Tibial nerve (tissue), 4 donors: ENCODE results near the gene PSMD8. TPM values are rescaled to one million over a fixed set of nuclear protein-coding genes. Genes with fewer than 3 reads are reported as not detected.
A peak's percentile ranks its signal among the peaks of the same experiment; 100 is the strongest.
"Not testable (repeated sequence)": the region's sequence is repeated elsewhere in the genome, so short reads cannot be mapped to it uniquely, and the experiment has no call there.

Experiments
- DNase-seq, 2 donors: peaks; one replicate each; pipeline ENCODE4 v3.0.0-alpha.2; 2019; ENCODE audit warnings: low spot score in 2 of 2
- H3K27ac ChIP-seq, 4 donors: fragments of 200-600 bp; sonication (generic) in 3 of 4; one replicate each; pipeline ENCODE4 v1.5.1; 2017 to 2019; ENCODE audit warnings: mild to moderate bottlenecking in 1 of 4
- H3K27me3 ChIP-seq, 2 donors: fragments of 200-600 bp; sonication (generic) in 1 of 2; one replicate each; pipeline versions ENCODE4 v1.5.1 to v1.6.0; 2017 to 2019
- H3K36me3 ChIP-seq, 3 donors: fragments of 200-600 bp; sonication (generic); one replicate each; pipeline ENCODE4 v1.5.1; 2018 to 2019
- H3K4me1 ChIP-seq, 4 donors: fragments of 200-600 bp; sonication (generic) in 3 of 4; one replicate each; pipeline ENCODE4 v1.5.1; 2017 to 2019
- H3K4me3 ChIP-seq, 4 donors: fragments of 200-600 bp; sonication (generic) in 3 of 4; one replicate each; pipeline ENCODE4 v1.5.1; 2017 to 2019; ENCODE audit warnings: mild to moderate bottlenecking in 1 of 4, moderate library complexity in 1 of 4
- H3K9me3 ChIP-seq, 4 donors: fragments of 200-600 bp; sonication (generic) in 3 of 4; one replicate each; pipeline ENCODE4 v1.5.1; 2017 to 2019
- CTCF ChIP-seq, 5 experiments: fragments of 200-600 bp in 3 of 5; fragments of 450-650 bp in 2 of 5; sonication (generic) in 3 of 5; IDR thresholded peaks; one replicate each; pipeline ENCODE4 v1.5.1; 2016 to 2019; ENCODE audit warnings: antibody characterized with exemption in 5 of 5, mild to moderate bottlenecking in 3 of 5, moderate library complexity in 2 of 5
- EP300 ChIP-seq, 2 donors: sonication (generic); formaldehyde crosslinking; IDR thresholded peaks; one replicate each; pipeline ENCODE4 v1.6.1; 2017; ENCODE audit warnings: antibody characterized with exemption in 2 of 2, mild to moderate bottlenecking in 1 of 2
- POLR2A ChIP-seq, 2 donors: fragments of 450-650 bp; IDR thresholded peaks; one replicate each; pipeline ENCODE4 v1.6.1; 2017; ENCODE audit warnings: antibody characterized with exemption in 2 of 2, mild to moderate bottlenecking in 2 of 2, moderate library complexity in 2 of 2
- WGBS, 2 donors: methylation state at CpG; one replicate each; pipeline ENCODE4 v1.1.5; 2018; 5-methylcytosine and 5-hydroxymethylcytosine counted together
- total RNA-seq, 4 donors: library from RNA; depleted of rRNA; stranded (reverse); fragments of >200 nt; gene quantifications; one replicate each; pipeline ENCODE4 v1.1.0, GENCODE V29; 2016

Gene PSMD8
- total RNA-seq, 4 donors from 2014 or later: 124 to 192 (median 174) TPM

DNA sequence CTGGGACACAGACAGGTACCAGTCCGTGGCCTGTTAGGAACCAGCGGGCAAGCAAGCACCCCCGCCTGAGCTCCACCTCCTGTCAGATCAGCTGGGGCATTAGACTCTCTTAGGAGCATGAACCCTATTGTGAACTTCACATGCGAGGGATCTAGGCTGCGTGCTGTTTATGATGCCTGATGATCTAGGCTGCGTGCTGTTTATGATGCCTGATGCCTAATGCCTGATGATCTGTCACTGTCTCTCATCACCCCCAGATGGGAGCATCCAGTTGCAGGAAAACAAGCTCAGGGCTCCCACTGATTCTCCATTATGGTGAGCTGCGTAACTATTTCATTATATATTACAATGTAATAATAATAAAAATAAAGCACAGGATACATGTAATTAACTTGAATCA, 48.1 kb downstream of the PSMD8 start:
- peaks cover 0 to 83% of the 10 kb centered on the region in 2 donors for H3K27me3 ChIP-seq
- H3K36me3 ChIP-seq: no peaks in the 10 kb centered on the region
- 57% methylated on average over 5 to 7 of the region's 7 CpGs for WGBS, 2 donors
- H3K27ac ChIP-seq: no peak overlapping the region
- H3K4me3 ChIP-seq: no peak overlapping the region
- no peaks in the 10 kb centered on the region for H3K9me3 ChIP-seq
- peaks cover 0 to 10% (median 1%) of the 10 kb centered on the region in 4 donors for H3K4me1 ChIP-seq
- TF ChIP-seq CTCF (IDR thresholded peaks at IDR 0.05): no peak
- no peak for TF ChIP-seq POLR2A (IDR thresholded peaks at IDR 0.05)
- TF ChIP-seq EP300 (IDR thresholded peaks at IDR 0.05): no peak
- no peak for DNase-seq

DNA sequence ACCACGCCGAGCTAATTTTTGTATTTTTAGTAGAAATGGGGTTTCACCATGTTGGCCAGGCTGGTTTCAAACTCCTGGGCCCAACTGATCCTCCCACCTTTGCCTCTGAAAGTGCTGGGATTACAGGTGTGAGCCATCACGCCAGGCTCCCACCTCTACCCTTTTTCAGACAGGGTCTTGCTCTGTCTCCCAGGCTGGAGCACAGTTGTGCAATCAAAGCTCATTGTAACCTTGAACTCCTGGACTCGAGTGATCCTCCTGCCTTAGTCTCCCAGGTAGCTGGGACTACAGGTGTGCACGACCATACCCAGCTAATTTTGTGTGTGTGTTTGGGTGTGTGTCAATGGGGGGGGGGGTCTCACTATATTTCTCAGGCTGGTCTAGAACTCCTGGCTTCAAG, 49.9 kb downstream of the PSMD8 start:
- DNase-seq: no peak
- Histone ChIP-seq H3K4me1 (no peaks in the 10 kb centered on the region), H3K27ac (no peak overlapping the region), H3K9me3 (no peaks in the 10 kb centered on the region), H3K4me3 (no peak overlapping the region), H3K27me3 (peaks cover 0 to 75% of the 10 kb centered on the region in 2 donors), H3K36me3 (no peaks in the 10 kb centered on the region)
- TF ChIP-seq POLR2A (IDR thresholded peaks at IDR 0.05): no peak
- no peak for TF ChIP-seq EP300 (IDR thresholded peaks at IDR 0.05)
- 78 to 82% methylated on average over 4 to 5 of the region's 5 CpGs for WGBS, 2 donors

DNA sequence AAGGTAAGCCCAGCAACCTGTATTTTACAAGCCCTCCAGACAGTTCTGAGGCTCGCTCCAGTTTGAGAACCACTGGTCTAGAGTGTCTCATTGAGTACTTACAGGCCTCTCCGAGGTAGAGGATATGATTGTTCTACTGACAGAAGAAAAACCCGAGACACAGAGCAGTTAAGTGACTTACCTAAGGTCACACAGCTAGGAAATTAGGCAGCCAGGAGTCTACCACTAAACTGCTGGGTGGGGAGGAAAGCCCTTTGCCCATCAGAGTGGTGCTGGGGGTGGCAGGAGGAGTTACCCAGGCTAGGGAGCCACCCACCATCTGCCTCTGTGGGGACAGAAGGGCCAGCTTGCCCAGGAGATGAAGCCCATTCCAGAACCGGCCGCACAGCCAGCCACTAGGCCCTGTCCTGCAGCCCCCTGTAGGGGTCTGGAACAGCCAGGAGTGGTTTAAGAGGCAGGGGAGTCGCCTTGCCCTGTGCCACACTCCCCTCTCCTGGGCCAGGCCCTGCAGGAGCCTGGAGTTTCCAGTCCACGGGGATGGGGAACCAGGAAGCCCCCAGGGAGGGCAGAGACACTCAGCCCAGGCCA, 50.9 kb downstream of the PSMD8 start:
- H3K27me3 ChIP-seq: peaks cover 0 to 65% of the 10 kb centered on the region in 2 donors
- 67 to 70% methylated on average over 7 of the region's 7 CpGs for WGBS, 2 donors
- TF ChIP-seq EP300 (IDR thresholded peaks at IDR 0.05) (no peak), POLR2A (IDR thresholded peaks at IDR 0.05) (no peak), CTCF (IDR thresholded peaks at IDR 0.05) (no peak)

DNA sequence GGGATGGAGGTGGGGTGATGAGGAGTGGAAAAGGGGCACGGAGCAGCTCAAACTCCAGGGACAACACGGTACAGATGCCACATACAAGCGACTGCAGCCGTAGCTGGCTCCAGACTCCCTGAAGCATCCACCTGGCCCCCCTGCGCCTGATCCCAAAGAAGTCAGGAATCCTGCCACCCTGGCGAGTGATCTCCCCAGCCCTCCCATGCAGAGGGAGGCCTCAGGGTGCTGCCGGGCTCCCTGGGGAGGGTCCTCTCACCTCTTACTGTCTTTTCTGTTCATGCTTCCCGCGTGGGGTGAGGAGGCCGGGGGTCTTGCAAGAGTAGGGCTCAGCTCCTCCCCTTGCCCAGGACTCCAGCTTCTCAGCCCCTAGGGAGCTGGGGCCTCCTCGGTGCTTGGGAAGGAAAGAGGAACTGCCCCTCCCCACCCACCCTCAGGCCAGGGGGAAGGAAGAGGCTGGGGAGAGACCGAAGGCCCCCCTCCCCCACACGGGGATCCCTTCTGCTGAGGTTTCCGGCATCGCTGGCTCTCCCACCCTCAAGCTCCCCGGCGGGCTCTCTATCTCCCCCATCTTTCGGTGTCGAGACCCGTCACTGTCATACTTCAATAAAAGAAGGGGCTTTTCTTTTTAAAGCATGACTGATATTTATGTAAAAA, 51.6 kb downstream of the PSMD8 start, which contains the start of gene RASGRP4:
Gene RASGRP4 (minus strand): TSS at position 410 of the 657 bp plus-strand sequence. CDS start 128 bp downstream, at position 282.
- no peak within 1 kb of the TSS for H3K27ac ChIP-seq
- peaks cover 0 to 66% of the 10 kb centered on the region in 2 donors for H3K27me3 ChIP-seq
- TF ChIP-seq EP300 (IDR thresholded peaks at IDR 0.05): no peak
- no peak for TF ChIP-seq CTCF (IDR thresholded peaks at IDR 0.05)
- no peak for TF ChIP-seq POLR2A (IDR thresholded peaks at IDR 0.05)
- H3K4me1 ChIP-seq: no peaks in the 10 kb centered on the region
- H3K36me3 ChIP-seq: no peaks in the 10 kb centered on the region
- DNase-seq: no peak
- H3K4me3 ChIP-seq: peak within 1 kb of the TSS in 1 of 4 donors; percentile 44
- WGBS, 2 donors: 9 to 21% methylated on average over 16 to 20 of the region's 20 CpGs
- no peaks in the 10 kb centered on the region for H3K9me3 ChIP-seq

More for the DNA sequence above, 50.9 kb downstream of the PSMD8 start:
- Histone ChIP-seq H3K4me1 (no peaks in the 10 kb centered on the region), H3K27ac (no peak overlapping the region), H3K36me3 (no peaks in the 10 kb centered on the region), H3K9me3 (no peaks in the 10 kb centered on the region), H3K4me3 (peak overlapping the region in 1 of 4 donors; percentile 44)
- no peak for DNase-seq

DNA sequence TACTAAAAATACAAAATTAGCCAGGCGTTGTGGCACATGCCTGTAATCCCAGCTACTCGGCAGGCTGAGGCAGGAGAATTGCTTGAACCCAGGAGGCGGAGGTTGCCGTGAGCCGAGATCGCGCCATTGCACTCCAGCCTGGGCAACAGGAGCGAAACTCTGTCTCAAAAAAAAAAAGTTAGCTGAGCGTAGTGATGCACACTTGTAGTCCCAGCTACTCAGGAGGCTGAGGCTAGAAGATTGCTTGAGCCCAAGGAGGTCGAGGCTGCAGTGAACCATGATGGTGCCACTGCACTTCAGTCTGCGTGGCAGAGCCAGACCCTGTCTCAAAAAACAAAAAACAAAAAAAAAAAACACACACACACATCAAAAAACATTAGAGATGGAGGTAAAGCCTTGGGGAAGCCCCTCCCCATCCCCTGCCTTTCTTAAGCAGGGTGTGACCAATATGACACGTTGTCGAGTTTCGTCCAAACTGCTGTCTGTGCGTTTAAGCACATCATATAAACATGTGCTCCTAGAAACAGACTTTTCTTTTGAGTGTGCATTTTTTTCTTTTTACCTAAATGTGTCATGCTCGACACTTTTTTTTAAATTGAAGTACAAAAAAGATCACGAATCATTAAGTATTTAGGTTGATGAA, 52.8 kb downstream of the PSMD8 start:
- H3K36me3 ChIP-seq, H3K4me1 ChIP-seq, H3K27ac ChIP-seq, H3K4me3 ChIP-seq, H3K9me3 ChIP-seq, DNase-seq: not testable (repeated sequence)
- 72 to 74% methylated on average over 16 to 17 of the region's 17 CpGs for WGBS, 2 donors
- H3K27me3 ChIP-seq: peaks cover 0 to 61% of the 10 kb centered on the region in 2 donors
